ENCODE results near the gene AMHR2.

AMHR2 gene

GRCh38 chr12:53450936-53451335, 27.3 kb downstream of the AMHR2 start:
- DNase-seq (ENCODE audit: insufficient read length, low spot score) (no peak), FAIRE-seq (no peak)
- TF ChIP-seq, protein P1, sequence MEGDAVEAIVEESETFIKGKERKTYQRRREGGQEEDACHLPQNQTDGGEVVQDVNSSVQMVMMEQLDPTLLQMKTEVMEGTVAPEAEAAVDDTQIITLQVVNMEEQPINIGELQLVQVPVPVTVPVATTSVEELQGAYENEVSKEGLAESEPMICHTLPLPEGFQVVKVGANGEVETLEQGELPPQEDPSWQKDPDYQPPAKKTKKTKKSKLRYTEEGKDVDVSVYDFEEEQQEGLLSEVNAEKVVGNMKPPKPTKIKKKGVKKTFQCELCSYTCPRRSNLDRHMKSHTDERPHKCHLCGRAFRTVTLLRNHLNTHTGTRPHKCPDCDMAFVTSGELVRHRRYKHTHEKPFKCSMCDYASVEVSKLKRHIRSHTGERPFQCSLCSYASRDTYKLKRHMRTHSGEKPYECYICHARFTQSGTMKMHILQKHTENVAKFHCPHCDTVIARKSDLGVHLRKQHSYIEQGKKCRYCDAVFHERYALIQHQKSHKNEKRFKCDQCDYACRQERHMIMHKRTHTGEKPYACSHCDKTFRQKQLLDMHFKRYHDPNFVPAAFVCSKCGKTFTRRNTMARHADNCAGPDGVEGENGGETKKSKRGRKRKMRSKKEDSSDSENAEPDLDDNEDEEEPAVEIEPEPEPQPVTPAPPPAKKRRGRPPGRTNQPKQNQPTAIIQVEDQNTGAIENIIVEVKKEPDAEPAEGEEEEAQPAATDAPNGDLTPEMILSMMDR (IDR thresholded peaks at IDR 0.05; ENCODE audit: insufficient read depth, missing control alignments), result no peak

DNA sequence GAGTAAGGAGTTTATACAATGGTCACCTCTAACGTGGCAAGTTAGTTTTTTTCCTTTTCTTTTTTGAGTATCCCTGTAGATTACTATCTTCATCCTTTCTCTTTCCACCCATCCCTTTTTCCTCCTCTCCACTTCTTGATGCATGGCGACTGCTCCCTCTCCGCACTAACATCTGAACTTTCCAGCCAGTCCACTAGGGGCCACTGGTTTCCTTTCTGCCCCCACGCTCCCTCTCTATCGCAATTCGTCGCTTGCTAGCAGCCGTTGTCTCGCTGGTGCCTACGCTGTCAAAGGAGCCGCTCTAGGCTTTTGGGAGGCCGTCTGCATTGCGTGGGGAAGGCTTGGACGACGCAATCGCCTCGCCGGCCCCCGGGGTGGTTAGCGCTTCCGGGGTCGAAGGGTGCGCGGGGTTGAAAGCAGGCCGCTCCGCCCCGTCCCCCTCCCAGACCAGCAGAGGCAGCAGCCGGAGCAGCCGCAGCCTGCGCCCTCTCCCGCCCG, 28.1 kb downstream of the AMHR2 start, which contains the start of gene PCBP2:
PCBP2 (plus strand) TSS at position 442 of the 498 bp plus-strand sequence. CDS start 2,699 bp downstream, outside the sequence.
- FAIRE-seq (no peak), DNase-seq (ENCODE audit: insufficient read length, low spot score) (peak; percentile 79)
- TF ChIP-seq, protein P1 (IDR thresholded peaks at IDR 0.05; ENCODE audit: insufficient read depth, missing control alignments), result peak; percentile 81

DNA sequence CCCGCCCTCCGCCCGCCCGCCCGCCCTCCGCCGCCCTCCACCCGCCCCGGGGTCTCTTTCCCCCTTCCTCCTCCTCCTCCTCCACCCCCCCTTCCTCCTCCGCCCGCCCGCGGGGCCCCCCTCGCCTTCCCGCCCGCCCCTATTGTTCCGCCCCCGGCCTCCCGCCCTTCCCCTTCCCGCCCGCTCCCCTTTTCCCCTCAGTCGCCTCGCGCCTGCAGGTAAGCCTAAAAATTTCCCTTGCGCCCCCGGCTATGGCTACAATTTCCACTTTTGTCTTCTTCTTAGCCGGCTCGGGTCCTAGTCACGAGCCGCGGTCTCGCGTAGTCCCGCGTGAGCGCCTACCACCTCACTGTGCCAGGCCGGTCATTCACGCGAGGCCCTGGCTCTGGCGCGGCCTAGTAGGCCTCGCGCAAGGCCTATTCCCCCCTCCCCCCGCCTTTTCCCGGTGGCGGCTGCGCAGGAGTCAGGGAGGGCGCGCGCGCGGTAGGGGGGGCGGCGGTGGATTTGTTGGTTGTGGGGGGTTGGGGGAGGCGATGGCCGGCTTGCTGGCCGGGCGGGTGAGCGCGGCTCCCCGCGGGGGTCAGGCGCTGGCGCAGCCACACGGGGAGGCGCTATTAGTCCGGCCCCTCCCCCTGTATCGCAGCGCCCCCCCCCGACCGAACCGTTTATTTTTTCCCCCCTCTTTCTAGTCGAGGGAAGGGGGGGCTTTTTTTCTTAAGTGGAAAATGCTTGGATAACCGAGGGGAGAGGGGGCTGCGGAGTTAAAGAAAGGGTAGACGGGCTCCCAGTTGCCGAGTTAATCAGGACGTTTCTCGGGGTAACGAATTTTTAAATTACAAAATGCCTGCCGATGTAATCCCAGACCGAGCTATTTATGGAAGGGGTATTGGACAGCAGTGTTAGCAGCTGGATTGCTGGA, 28.8 kb downstream of the AMHR2 start:
- TF ChIP-seq, protein P1 (IDR thresholded peaks at IDR 0.05; ENCODE audit: insufficient read depth, missing control alignments), result peak; percentile 23
- no peak for DNase-seq (ENCODE audit: insufficient read length, low spot score)
- FAIRE-seq, result no peak

DNA sequence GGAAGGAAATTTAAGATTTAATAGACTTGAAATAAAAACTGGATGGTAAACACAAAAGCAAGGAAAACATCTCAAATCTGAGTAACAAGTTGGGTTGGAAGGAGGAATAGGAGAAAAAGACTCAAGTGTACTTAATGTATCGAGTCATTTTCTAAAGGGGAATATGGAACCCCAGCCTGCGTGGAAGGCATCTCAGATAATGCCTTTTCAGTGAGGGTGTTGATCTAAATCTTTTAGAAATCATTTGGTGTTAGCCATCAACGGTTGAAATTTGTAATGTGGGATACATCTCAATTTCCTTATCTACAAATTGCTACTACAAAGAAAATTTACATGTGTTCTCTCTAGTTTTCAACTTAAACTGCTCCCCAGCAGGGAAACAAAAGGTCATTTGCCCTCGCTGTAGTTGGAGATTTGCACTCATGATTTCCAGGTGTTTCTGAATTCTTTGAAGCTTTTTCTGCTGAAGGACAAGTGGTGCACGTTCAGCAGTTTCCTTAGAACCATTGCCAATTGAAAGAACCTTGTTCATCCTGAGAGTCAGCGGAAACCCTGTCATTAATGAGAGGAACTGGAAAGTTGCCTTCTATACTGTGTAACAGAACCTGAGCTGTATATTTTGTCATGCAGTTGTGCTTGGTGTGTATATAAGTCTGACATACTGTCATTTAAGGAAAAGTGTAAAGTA, 30.4 kb downstream of the AMHR2 start:
- FAIRE-seq (no peak), DNase-seq (ENCODE audit: insufficient read length, low spot score) (no peak)
- TF ChIP-seq, protein P1 (IDR thresholded peaks at IDR 0.05; ENCODE audit: insufficient read depth, missing control alignments), result no peak

DNA sequence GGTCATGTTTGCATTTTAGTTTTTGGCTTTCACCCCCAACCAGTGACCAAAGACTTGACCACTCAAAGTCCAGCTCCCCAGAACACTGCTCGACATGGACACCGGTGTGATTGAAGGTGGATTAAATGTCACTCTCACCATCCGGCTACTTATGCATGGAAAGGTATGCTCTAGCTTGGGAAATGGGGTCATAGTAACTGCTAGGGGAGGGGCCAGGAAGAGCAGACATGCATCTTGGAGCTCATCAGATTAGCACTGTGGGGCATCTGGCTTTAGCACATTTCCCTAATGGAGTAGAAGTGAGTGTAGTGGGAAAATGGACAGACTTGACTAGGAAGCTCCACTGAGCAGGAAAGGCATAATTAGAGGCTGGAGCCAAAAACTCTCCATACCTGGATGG, 31.1 kb downstream of the AMHR2 start:
- TF ChIP-seq, protein P1 (IDR thresholded peaks at IDR 0.05; ENCODE audit: insufficient read depth, missing control alignments), result no peak
- DNase-seq (ENCODE audit: insufficient read length, low spot score) (peak; percentile 41), FAIRE-seq (no peak)

DNA sequence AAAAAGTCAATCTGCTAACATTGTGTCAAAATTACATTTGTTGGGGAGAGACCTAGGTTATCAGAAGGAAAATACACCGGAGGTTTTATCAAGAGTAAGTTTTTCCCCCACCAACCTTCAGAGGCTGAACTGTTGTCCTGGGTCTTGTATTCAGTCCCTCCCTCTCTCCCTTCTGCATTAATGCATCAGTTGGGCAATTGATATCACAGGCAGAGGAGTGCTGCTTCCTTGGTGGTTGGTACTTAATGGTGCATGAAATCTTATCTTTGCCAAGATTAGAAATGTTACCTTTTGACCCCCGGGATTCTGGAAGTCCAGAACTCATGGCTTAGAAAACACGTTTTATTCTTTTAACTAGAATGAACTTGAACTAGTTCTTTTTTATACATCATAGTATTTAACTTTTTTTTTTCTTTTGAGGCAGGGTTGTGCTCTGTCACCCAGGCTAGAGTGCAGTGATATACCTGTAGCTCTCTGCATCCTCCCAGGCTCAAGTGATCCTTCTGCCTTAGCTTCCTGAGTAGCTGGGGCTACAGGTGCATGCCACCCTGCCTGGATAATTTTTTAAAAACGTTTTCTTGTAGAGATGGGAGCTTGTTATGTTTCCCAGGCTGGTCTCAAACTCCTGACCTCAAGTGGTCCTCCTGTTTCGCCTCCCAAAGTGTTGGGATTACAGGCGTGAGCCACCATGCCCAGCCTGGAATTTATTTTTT, 33.2 kb downstream of the AMHR2 start:
- FAIRE-seq (no peak), DNase-seq (ENCODE audit: insufficient read length, low spot score) (no peak)
- TF ChIP-seq, protein P1 (IDR thresholded peaks at IDR 0.05; ENCODE audit: insufficient read depth, missing control alignments), result no peak
